ENCODE data around the gene FAM9C.

Gene FAM9C

GRCh38 chrX:12992544-12993118, 51.8 kb downstream of the FAM9C start:
- WGBS (ENCODE audit: insufficient coverage, insufficient read length), result no CpG with 5 or more reads among the region's 4 CpGs
- Histone ChIP-seq H3K27ac (ENCODE audit: low read length) (no peak overlapping the region), H3K9me3 (ENCODE audit: control insufficient read depth, insufficient read depth, low read length) (no peaks in the 10 kb centered on the region), H3K36me3 (ENCODE audit: control insufficient read depth, insufficient read depth, low read length) (no peaks in the 10 kb centered on the region), H3K4me1 (ENCODE audit: control insufficient read depth, insufficient read depth, low read length) (no peaks in the 10 kb centered on the region; the same call in 1 of the 2 replicates), H3K4me3 (ENCODE audit: low read length) (no peak overlapping the region), H3K27me3 (ENCODE audit: control insufficient read depth, insufficient read depth, low read length) (no peaks in the 10 kb centered on the region)
- no peak for DNase-seq (ENCODE audit: low read depth, low spot score)

DNA sequence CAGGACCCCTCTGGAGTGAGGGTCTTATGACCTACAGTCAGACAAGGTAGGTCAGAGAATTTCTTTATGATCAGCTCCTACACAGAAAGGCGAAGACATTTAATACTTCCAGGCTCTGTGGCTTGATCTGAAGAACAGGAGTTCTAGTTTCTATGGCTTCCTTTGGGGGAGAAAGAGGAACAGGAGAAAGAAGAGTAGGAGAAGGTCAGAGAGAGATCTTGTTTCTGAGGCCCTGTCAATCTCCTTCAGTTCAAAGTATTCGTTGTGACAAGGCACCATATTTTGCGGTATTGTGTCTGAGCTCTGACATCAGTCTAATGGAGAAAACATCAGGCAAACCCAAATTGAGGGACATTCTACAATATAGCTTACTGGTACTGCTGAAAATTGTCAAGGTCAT, 52.8 kb downstream of the FAM9C start:
- Histone ChIP-seq H3K9me3 (ENCODE audit: control insufficient read depth, insufficient read depth, low read length) (no peaks in the 10 kb centered on the region), H3K4me1 (ENCODE audit: control insufficient read depth, insufficient read depth, low read length) (no peaks in the 10 kb centered on the region; the same call in 1 of the 2 replicates), H3K27ac (ENCODE audit: low read length) (no peak overlapping the region), H3K36me3 (ENCODE audit: control insufficient read depth, insufficient read depth, low read length) (no peaks in the 10 kb centered on the region), H3K4me3 (ENCODE audit: low read length) (no peak overlapping the region), H3K27me3 (ENCODE audit: control insufficient read depth, insufficient read depth, low read length) (no peaks in the 10 kb centered on the region)
- no CpG with 5 or more reads among the region's 3 CpGs for WGBS (ENCODE audit: insufficient coverage, insufficient read length)
- no peak for DNase-seq (ENCODE audit: low read depth, low spot score)

DNA sequence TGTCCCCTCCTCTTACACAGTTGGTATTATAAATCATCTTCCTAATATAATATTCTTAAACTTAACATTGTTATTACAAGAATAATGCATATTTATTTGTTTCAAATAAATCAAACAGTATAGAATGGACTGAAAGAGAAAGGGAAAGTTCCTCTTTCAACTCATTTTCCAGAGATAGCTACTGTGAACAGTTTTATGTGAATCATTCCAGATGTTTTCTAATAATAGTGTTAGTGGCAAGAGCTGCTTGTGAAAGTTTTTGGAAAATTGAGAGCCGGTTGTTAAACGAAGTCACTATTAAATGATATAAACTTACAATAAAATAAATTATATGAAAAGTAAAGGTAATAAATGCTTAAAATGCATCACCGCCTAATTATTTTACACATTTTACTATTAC, 55.0 kb downstream of the FAM9C start:
- H3K4me1 ChIP-seq (ENCODE audit: control insufficient read depth, insufficient read depth, low read length), result no peaks in the 10 kb centered on the region; the same call in 1 of the 2 replicates
- no peaks in the 10 kb centered on the region for H3K27me3 ChIP-seq (ENCODE audit: control insufficient read depth, insufficient read depth, low read length)
- no peak overlapping the region for H3K27ac ChIP-seq (ENCODE audit: low read length)
- no peaks in the 10 kb centered on the region for H3K9me3 ChIP-seq (ENCODE audit: control insufficient read depth, insufficient read depth, low read length)
- no peaks in the 10 kb centered on the region for H3K36me3 ChIP-seq (ENCODE audit: control insufficient read depth, insufficient read depth, low read length)
- H3K4me3 ChIP-seq (ENCODE audit: low read length), result no peak overlapping the region
- DNase-seq (ENCODE audit: low read depth, low spot score), result no peak
- WGBS (ENCODE audit: insufficient coverage, insufficient read length), result no CpG with 5 or more reads among the region's 3 CpGs

DNA sequence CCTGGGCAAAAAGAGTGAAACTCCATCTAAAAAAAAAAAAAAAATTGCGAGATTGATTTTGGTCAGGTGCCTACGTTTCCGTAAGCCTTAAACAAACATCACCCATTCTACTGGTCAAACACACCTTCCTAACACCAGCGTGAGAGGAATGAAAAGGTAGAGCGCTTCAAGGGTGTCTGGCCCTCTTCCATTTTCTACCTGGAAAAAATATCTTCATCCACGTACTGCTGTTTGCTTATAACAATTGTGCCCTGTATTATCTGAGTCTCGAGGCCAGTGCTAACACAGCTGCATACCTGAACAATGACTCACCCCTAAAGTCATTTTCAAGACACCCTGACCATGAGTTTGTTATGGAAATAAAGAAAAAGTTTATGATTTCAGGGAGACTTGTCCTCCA, 55.6 kb downstream of the FAM9C start:
- Histone ChIP-seq H3K27ac (ENCODE audit: low read length) (no peak overlapping the region), H3K4me3 (ENCODE audit: low read length) (no peak overlapping the region)

DNA sequence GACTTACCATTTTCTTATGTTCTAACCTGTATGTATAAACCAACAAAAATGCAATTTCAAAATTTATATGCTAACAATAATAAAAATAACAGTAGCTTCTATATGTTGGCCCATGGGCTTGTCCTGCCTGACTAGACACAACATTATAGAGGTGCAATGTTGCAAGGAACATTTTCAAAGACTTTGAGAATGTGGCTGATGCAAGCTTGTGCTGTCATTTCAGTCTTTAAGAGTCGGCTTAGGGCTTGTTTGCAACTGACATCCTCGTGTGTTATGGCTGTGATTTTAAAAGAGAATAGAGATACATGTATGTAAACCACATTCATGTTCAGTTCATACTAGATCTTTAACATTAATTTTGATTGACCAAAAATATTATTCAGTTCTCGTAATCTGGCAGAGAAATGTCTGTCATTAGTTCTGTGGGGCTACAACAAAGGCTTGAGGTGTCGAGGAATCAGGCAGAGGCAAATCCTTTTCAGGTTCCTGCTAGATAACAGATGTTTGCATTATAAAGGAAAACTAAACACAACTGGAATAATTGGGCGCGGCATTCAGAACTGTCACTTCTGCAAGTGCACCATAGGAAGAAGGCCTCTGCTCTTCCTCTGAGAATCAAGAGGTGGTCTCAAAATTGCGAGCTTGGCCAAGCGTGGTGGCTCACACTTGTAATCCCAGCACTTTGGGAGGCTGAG, 56.4 kb downstream of the FAM9C start:
- WGBS (ENCODE audit: insufficient coverage, insufficient read length), result no CpG with 5 or more reads among the region's 8 CpGs
- no peaks in the 10 kb centered on the region for H3K9me3 ChIP-seq (ENCODE audit: control insufficient read depth, insufficient read depth, low read length)
- H3K36me3 ChIP-seq (ENCODE audit: control insufficient read depth, insufficient read depth, low read length), result no peaks in the 10 kb centered on the region
- no peaks in the 10 kb centered on the region for H3K27me3 ChIP-seq (ENCODE audit: control insufficient read depth, insufficient read depth, low read length)
- no peak overlapping the region for H3K27ac ChIP-seq (ENCODE audit: low read length)
- no peaks in the 10 kb centered on the region; the same call in 1 of the 2 replicates for H3K4me1 ChIP-seq (ENCODE audit: control insufficient read depth, insufficient read depth, low read length)
- DNase-seq (ENCODE audit: low read depth, low spot score), result no peak
- no peak overlapping the region for H3K4me3 ChIP-seq (ENCODE audit: low read length)

More for the DNA sequence above, 55.6 kb downstream of the FAM9C start:
- WGBS (ENCODE audit: insufficient coverage, insufficient read length), result no CpG with 5 or more reads among the region's 7 CpGs
- H3K36me3 ChIP-seq (ENCODE audit: control insufficient read depth, insufficient read depth, low read length), result no peaks in the 10 kb centered on the region
- H3K27me3 ChIP-seq (ENCODE audit: control insufficient read depth, insufficient read depth, low read length), result no peaks in the 10 kb centered on the region
- H3K9me3 ChIP-seq (ENCODE audit: control insufficient read depth, insufficient read depth, low read length), result no peaks in the 10 kb centered on the region
- no peak for DNase-seq (ENCODE audit: low read depth, low spot score)
- H3K4me1 ChIP-seq (ENCODE audit: control insufficient read depth, insufficient read depth, low read length), result no peaks in the 10 kb centered on the region; the same call in 1 of the 2 replicates

DNA sequence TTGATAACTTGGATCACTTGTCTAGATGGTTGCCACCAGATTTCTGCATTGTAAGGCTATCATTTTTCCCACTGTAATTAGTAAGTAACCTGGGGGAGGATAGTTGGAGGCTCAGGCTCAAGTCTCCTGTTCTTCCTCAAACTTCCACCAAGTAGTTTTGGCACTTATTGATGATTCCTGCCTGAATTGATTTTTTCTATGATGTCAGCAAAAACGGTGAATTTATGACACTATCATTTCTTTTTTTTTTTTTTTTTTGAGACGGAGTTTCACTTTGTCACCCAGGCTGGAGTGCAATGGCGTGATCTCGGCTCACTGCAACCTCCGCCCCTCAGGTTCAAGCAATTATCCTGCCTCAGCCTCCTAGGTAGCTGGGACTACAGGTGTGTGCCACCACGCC, 57.1 kb downstream of the FAM9C start:
- Histone ChIP-seq H3K36me3 (ENCODE audit: control insufficient read depth, insufficient read depth, low read length) (no peaks in the 10 kb centered on the region), H3K9me3 (ENCODE audit: control insufficient read depth, insufficient read depth, low read length) (no peaks in the 10 kb centered on the region), H3K27me3 (ENCODE audit: control insufficient read depth, insufficient read depth, low read length) (no peaks in the 10 kb centered on the region), H3K4me3 (ENCODE audit: low read length) (no peak overlapping the region), H3K27ac (ENCODE audit: low read length) (no peak overlapping the region), H3K4me1 (ENCODE audit: control insufficient read depth, insufficient read depth, low read length) (no peaks in the 10 kb centered on the region; the same call in 1 of the 2 replicates)
- no peak for DNase-seq (ENCODE audit: low read depth, low spot score)
- no CpG with 5 or more reads among the region's 6 CpGs for WGBS (ENCODE audit: insufficient coverage, insufficient read length)

- WGBS (ENCODE audit: insufficient coverage, insufficient read length), result no CpG with 5 or more reads among the region's 2 CpGs
- Histone ChIP-seq H3K27me3 (ENCODE audit: control insufficient read depth, insufficient read depth, low read length) (no peaks in the 10 kb centered on the region), H3K4me1 (ENCODE audit: control insufficient read depth, insufficient read depth, low read length) (no peaks in the 10 kb centered on the region; the same call in 1 of the 2 replicates), H3K9me3 (ENCODE audit: control insufficient read depth, insufficient read depth, low read length) (no peaks in the 10 kb centered on the region), H3K27ac (ENCODE audit: low read length) (no peak overlapping the region), H3K36me3 (ENCODE audit: control insufficient read depth, insufficient read depth, low read length) (no peaks in the 10 kb centered on the region), H3K4me3 (ENCODE audit: low read length) (no peak overlapping the region)
- no peak for DNase-seq (ENCODE audit: low read depth, low spot score)
Measured at GRCh38 chrX:12986886-12987285, 57.5 kb downstream of the FAM9C start.

GRCh38 chrX:12986164-12986779, 58.1 kb downstream of the FAM9C start:
- no peaks in the 10 kb centered on the region; the same call in 1 of the 2 replicates for H3K4me1 ChIP-seq (ENCODE audit: control insufficient read depth, insufficient read depth, low read length)
- no peaks in the 10 kb centered on the region for H3K9me3 ChIP-seq (ENCODE audit: control insufficient read depth, insufficient read depth, low read length)
- no peaks in the 10 kb centered on the region for H3K36me3 ChIP-seq (ENCODE audit: control insufficient read depth, insufficient read depth, low read length)
- DNase-seq (ENCODE audit: low read depth, low spot score), result no peak
- H3K4me3 ChIP-seq (ENCODE audit: low read length), result no peak overlapping the region
- no CpG with 5 or more reads among the region's 4 CpGs for WGBS (ENCODE audit: insufficient coverage, insufficient read length)
- no peak overlapping the region for H3K27ac ChIP-seq (ENCODE audit: low read length)
- H3K27me3 ChIP-seq (ENCODE audit: control insufficient read depth, insufficient read depth, low read length), result no peaks in the 10 kb centered on the region

All from iPS DF 6.9 (cell line).